Breast epithelium (tissue), 4 donors: ENCODE results near the gene CADM1. TPM values are rescaled to one million over a fixed set of nuclear protein-coding genes. Genes with fewer than 3 reads are reported as not detected.

Experiments used
- DNase-seq, 2 donors: peaks; one replicate each; pipeline ENCODE4 v3.0.0-alpha.2; 2019; ENCODE audit warnings: low spot score in 2 of 2
- H3K27ac ChIP-seq, 2 donors: fragments of 200-600 bp; sonication (generic) in 1 of 2; one replicate each; pipeline ENCODE4 v1.5.1; 2016 to 2019; ENCODE audit warnings: mild to moderate bottlenecking in 1 of 2
- H3K27me3 ChIP-seq, 2 donors: fragments of 200-600 bp; sonication (generic) in 1 of 2; one replicate each; pipeline versions ENCODE4 v1.5.1 to v1.6.0; 2017 to 2019; ENCODE audit warnings: control low read depth in 1 of 2, mild to moderate bottlenecking in 1 of 2
- H3K36me3 ChIP-seq: fragments of 200-600 bp; one replicate; pipeline ENCODE4 v1.5.1; 2019
- H3K4me1 ChIP-seq, 2 donors: fragments of 200-600 bp; sonication (generic); one replicate each; pipeline ENCODE4 v1.5.1; 2016 to 2019; ENCODE audit warnings: control low read depth in 1 of 2
- H3K4me3 ChIP-seq, 3 donors: fragments of 200-600 bp; sonication (generic); 1 replicate in 2 of 3; 2 replicates in 1 of 3; pipeline ENCODE4 v1.5.1; 2016 to 2019; ENCODE audit warnings: mild to moderate bottlenecking in 3 of 3, moderate library complexity in 2 of 3
- H3K9me3 ChIP-seq, 2 donors: fragments of 200-600 bp; sonication (generic) in 1 of 2; one replicate each; pipeline ENCODE4 v1.5.1; 2016 to 2019; ENCODE audit warnings: control low read depth in 1 of 2
- POLR2A ChIP-seq: fragments of 450-650 bp; IDR thresholded peaks from one replicate; pipeline ENCODE4 v1.6.1; 2016; ENCODE audit warnings: antibody characterized with exemption, mild to moderate bottlenecking, moderate library complexity
- POLR2AphosphoS5 ChIP-seq, 3 donors: sonication (generic); formaldehyde crosslinking; IDR thresholded peaks; one replicate each; pipeline ENCODE4 v1.6.1; 2017; ENCODE audit warnings: antibody characterized with exemption in 3 of 3
- intact Hi-C: fragments of 100-400 bp; cut with DNase I; formaldehyde crosslinking; loops from one replicate; pipeline ENCODE4 v1.15.1; 2023; ENCODE audit warnings: low total_unique reads
- total RNA-seq, 3 donors: library from RNA; depleted of rRNA; stranded (reverse); fragments of >200 nt; gene quantifications; one replicate each; pipeline ENCODE4 v1.1.0, GENCODE V29; 2016
- TF ChIP-seq, protein P1 (sequence below), 3 donors: fragments of 450-650 bp; IDR thresholded peaks; one replicate each; pipeline ENCODE4 v1.5.1; 2016 to 2017; ENCODE audit warnings: antibody characterized with exemption in 3 of 3, mild to moderate bottlenecking in 3 of 3, moderate library complexity in 3 of 3

Gene CADM1
- total RNA-seq, 3 donors from 2014 or later, result 5.3 to 48.4 (median 33.1) TPM

GRCh38 chr11:115135936-115136335, 368.3 kb downstream of the CADM1 start:
- intact Hi-C loops, result no loop called here
- H3K4me3 ChIP-seq, result no peak overlapping the region
- no peak overlapping the region for H3K27ac ChIP-seq
- no peaks in the 10 kb centered on the region for H3K4me1 ChIP-seq
- TF ChIP-seq, protein P1, sequence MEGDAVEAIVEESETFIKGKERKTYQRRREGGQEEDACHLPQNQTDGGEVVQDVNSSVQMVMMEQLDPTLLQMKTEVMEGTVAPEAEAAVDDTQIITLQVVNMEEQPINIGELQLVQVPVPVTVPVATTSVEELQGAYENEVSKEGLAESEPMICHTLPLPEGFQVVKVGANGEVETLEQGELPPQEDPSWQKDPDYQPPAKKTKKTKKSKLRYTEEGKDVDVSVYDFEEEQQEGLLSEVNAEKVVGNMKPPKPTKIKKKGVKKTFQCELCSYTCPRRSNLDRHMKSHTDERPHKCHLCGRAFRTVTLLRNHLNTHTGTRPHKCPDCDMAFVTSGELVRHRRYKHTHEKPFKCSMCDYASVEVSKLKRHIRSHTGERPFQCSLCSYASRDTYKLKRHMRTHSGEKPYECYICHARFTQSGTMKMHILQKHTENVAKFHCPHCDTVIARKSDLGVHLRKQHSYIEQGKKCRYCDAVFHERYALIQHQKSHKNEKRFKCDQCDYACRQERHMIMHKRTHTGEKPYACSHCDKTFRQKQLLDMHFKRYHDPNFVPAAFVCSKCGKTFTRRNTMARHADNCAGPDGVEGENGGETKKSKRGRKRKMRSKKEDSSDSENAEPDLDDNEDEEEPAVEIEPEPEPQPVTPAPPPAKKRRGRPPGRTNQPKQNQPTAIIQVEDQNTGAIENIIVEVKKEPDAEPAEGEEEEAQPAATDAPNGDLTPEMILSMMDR (IDR thresholded peaks at IDR 0.05), result no peak
- TF ChIP-seq POLR2AphosphoS5 (IDR thresholded peaks at IDR 0.05), result no peak
- TF ChIP-seq POLR2A, result no peak
- H3K36me3 ChIP-seq, result no peaks in the 10 kb centered on the region
- no peaks in the 10 kb centered on the region for H3K27me3 ChIP-seq
- H3K9me3 ChIP-seq, result no peaks in the 10 kb centered on the region
- DNase-seq, result no peak

DNA sequence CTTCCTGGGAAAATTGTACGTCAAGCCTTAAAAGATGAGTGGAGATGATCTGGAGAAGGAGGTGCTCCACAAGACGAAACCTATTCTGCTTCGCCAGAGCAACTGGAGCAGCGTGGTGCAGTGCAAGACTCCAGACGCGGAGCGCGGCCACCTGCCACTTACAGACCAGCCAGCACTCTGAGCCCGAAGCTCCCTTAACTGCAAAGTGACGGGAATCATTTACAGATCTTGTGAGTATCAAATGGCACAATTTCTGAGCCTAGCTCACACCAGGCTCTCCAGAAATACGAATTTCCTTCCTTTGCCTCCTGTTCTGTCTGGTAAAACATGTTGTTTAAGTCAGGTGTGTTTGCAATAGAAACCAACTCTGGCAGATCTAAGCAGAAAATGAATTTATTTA, 369.3 kb downstream of the CADM1 start:
- no peaks in the 10 kb centered on the region for H3K4me1 ChIP-seq
- H3K27ac ChIP-seq, result no peak overlapping the region
- H3K27me3 ChIP-seq, result no peaks in the 10 kb centered on the region
- no peaks in the 10 kb centered on the region for H3K9me3 ChIP-seq
- intact Hi-C loops, result no loop called here
- H3K4me3 ChIP-seq, result no peak overlapping the region
- no peak for DNase-seq
- no peaks in the 10 kb centered on the region for H3K36me3 ChIP-seq
- no peak for TF ChIP-seq POLR2AphosphoS5 (IDR thresholded peaks at IDR 0.05)
- TF ChIP-seq POLR2A, result no peak
- TF ChIP-seq, protein P1 (IDR thresholded peaks at IDR 0.05), result no peak

DNA sequence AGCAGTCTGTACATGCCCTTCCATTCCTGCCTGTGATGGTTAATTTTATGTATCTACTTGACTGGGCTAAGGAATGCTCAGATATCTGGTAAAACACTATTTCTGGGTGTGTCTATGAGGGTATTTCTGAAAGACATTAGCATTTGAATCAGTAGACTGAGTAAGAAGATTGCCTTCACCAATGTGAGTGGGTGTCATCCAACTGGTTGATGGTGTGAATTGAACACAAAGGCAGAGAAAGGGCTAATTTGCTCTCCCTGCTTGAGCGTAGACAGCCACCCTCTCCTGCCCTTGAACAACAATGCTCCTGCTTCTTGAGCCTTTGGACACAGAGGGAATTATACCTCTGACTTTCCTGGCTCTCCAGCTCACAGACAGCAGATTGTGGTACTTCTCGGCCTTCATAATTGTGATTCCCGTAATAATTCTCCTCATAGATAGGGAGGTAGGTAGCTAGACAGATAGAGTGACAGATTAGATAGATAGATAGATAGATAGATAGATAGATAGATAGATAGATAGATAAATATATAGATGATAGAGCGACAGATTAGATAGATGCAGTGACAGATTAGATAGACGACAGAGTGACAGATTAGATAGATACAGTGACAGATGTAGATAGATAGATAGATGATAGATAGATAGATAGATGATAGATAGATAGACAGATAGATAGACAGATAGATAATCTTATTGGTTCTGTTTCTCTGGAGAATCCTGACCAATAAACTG, 370.6 kb downstream of the CADM1 start:
- H3K36me3 ChIP-seq, result no peaks in the 10 kb centered on the region
- TF ChIP-seq, protein P1 (IDR thresholded peaks at IDR 0.05), result no peak
- no peak for TF ChIP-seq POLR2A
- no peak for TF ChIP-seq POLR2AphosphoS5 (IDR thresholded peaks at IDR 0.05)
- no peaks in the 10 kb centered on the region for H3K9me3 ChIP-seq
- no peak for DNase-seq
- H3K4me1 ChIP-seq, result no peaks in the 10 kb centered on the region
- no peak overlapping the region for H3K27ac ChIP-seq
- intact Hi-C loops, result no loop called here
- peaks cover 0 to 1% of the 10 kb centered on the region in 2 donors for H3K27me3 ChIP-seq
- H3K4me3 ChIP-seq, result no peak overlapping the region

DNA sequence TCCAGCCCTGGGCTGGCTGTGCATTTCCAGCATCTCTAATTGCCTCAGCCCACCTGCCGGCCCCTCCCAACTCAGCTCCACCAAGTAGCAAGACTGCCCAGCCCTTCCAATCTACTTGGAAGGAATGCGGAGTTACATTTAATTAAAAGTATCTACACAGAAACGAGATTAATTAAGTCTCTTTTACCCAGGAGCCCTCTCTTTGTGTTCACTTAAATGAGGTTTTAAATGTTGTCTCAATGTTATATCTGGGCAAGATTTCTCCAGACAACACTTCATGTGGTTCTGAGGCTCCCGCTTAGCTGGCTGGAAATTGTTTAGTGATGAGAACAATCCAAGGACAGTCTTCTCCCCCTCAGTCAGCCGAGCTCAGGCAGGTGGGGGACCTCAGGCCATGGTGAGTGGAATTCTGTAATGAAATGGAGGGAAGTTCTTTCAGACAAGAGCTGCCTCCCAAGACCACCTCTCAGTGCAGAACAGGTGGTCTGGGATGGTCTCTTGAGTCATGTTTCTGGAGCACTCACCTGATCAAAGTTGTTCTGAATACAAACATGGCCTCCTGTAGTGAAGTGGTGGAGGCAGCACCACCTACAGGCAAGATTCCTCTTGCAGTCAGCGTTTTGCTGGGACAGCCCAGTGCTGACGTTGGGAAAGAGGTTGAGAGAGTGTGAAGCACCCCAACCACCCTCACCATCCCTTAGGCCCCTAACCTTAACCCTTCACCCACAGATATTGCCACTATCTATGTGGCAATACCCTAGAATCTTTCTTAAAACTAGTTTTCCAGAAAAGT, 371.6 kb downstream of the CADM1 start:
- no peaks in the 10 kb centered on the region for H3K9me3 ChIP-seq
- no peaks in the 10 kb centered on the region for H3K4me1 ChIP-seq
- peaks cover 0 to 4% of the 10 kb centered on the region in 2 donors for H3K27me3 ChIP-seq
- no peak overlapping the region for H3K4me3 ChIP-seq
- DNase-seq, result no peak
- intact Hi-C loops, result no loop called here
- TF ChIP-seq POLR2A (no peak), POLR2AphosphoS5 (IDR thresholded peaks at IDR 0.05) (no peak)
- TF ChIP-seq, protein P1 (IDR thresholded peaks at IDR 0.05), result peak in 1 of 3 donors; percentile 15
- H3K36me3 ChIP-seq, result no peaks in the 10 kb centered on the region
- H3K27ac ChIP-seq, result no peak overlapping the region
